MM.1S (cell line): ENCODE measurements around the gene NR6A1.

Experiments
- EZH2 ChIP-seq: fragments of 300-600 bp; sonication (generic); optimal IDR thresholded peaks from 2 replicates; pipeline ENCODE3; 2017; ENCODE audit warnings: low read depth, mild to moderate bottlenecking, antibody characterized with exemption, low read length, mixed read lengths
- EZH2phosphoT487 ChIP-seq: fragments of 300-600 bp; sonication (generic); IDR thresholded peaks from 2 replicates; pipeline ENCODE4 v1.6.1; 2018; ENCODE audit warnings: antibody characterized with exemption, low read length
- TF ChIP-seq, protein P1 (sequence below): fragments of 300-600 bp; sonication (generic); IDR thresholded peaks from 2 replicates; pipeline ENCODE4 v1.5.1; 2016; ENCODE audit warnings: antibody characterized with exemption, low read length, mixed read lengths

GRCh38 chr9:124491049-124491975 is 279.8 kb downstream of the NR6A1 start:
- no peak for TF ChIP-seq EZH2
- no peak for TF ChIP-seq EZH2phosphoT487
- TF ChIP-seq, protein P1, sequence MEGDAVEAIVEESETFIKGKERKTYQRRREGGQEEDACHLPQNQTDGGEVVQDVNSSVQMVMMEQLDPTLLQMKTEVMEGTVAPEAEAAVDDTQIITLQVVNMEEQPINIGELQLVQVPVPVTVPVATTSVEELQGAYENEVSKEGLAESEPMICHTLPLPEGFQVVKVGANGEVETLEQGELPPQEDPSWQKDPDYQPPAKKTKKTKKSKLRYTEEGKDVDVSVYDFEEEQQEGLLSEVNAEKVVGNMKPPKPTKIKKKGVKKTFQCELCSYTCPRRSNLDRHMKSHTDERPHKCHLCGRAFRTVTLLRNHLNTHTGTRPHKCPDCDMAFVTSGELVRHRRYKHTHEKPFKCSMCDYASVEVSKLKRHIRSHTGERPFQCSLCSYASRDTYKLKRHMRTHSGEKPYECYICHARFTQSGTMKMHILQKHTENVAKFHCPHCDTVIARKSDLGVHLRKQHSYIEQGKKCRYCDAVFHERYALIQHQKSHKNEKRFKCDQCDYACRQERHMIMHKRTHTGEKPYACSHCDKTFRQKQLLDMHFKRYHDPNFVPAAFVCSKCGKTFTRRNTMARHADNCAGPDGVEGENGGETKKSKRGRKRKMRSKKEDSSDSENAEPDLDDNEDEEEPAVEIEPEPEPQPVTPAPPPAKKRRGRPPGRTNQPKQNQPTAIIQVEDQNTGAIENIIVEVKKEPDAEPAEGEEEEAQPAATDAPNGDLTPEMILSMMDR: no peak
